ENCODE data around the gene UGT1A4. TPM values are rescaled to one million over a fixed set of nuclear protein-coding genes. Genes with fewer than 3 reads are reported as not detected.

The UGT1A4 gene
- polyA plus RNA-seq, 3 donors: not detected

DNA sequence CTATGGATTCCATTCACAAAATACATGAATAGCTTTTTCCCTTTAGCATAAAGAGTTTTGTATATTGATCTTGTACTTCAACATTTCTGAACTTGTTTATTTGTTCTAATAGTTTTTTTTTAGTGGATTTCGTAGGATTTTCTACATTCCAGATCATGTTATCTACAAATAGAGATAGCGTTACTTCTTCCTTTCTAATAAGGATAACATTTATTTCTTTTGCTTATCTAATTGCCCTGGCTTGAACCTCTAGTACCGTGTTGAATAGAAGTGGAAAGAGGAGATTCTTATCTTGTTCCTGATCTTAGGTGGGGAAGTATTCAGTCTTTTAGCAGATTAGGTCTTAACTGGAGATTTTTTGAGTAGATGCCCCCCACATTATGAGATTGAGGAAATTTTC lies 16.3 kb upstream of the UGT1A4 start:
- H3K27ac Mint-ChIP-seq: no peak overlapping the region
- H3K4me3 Mint-ChIP-seq: no peak overlapping the region
- H3K36me3 Mint-ChIP-seq: no peaks in the 10 kb centered on the region
- H3K4me3 ChIP-seq (replicated peaks in 1 of 3; ENCODE audit: low read depth in 2 of 3, low read length in 3 of 3): no peak overlapping the region
- H3K27me3 ChIP-seq (ENCODE audit: control insufficient read depth in 2 of 2, insufficient read depth in 2 of 2, low read length in 2 of 2): no peaks in the 10 kb centered on the region
- no peaks in the 10 kb centered on the region for H4K20me1 ChIP-seq (ENCODE audit: insufficient read depth, low read length)
- H3K27ac ChIP-seq (ENCODE audit: low read depth in 1 of 2, low read length in 2 of 2): no peak overlapping the region
- WGBS (ENCODE audit: insufficient coverage): no CpG with 5 or more reads among the region's 3 CpGs
- H3K9me3 Mint-ChIP-seq: peaks cover 0 to 4% (median 0%) of the 10 kb centered on the region in 7 donors
- H3K4me1 Mint-ChIP-seq: no peaks in the 10 kb centered on the region
- H3K9me3 ChIP-seq (replicated peaks in 1 of 2; ENCODE audit: control insufficient read depth in 1 of 2, insufficient read depth in 1 of 2, low read length in 2 of 2): no peaks in the 10 kb centered on the region
- no peak for DNase-seq
- H3K4me2 ChIP-seq (replicated peaks; ENCODE audit: extremely low read depth, low read length, poor library complexity, severe bottlenecking): no peak overlapping the region
- no peaks in the 10 kb centered on the region for H3K4me1 ChIP-seq (ENCODE audit: control insufficient read depth in 1 of 2, insufficient read depth in 2 of 2, low read length in 2 of 2)
- H3K9ac ChIP-seq (ENCODE audit: insufficient read depth, low read length, poor library complexity, severe bottlenecking): no peak overlapping the region
- TF ChIP-seq, protein P1, sequence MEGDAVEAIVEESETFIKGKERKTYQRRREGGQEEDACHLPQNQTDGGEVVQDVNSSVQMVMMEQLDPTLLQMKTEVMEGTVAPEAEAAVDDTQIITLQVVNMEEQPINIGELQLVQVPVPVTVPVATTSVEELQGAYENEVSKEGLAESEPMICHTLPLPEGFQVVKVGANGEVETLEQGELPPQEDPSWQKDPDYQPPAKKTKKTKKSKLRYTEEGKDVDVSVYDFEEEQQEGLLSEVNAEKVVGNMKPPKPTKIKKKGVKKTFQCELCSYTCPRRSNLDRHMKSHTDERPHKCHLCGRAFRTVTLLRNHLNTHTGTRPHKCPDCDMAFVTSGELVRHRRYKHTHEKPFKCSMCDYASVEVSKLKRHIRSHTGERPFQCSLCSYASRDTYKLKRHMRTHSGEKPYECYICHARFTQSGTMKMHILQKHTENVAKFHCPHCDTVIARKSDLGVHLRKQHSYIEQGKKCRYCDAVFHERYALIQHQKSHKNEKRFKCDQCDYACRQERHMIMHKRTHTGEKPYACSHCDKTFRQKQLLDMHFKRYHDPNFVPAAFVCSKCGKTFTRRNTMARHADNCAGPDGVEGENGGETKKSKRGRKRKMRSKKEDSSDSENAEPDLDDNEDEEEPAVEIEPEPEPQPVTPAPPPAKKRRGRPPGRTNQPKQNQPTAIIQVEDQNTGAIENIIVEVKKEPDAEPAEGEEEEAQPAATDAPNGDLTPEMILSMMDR (IDR thresholded peaks at IDR 0.05): no peak
- H3K79me2 ChIP-seq (ENCODE audit: insufficient read depth, low read length): no peaks in the 10 kb centered on the region
- peaks cover 0 to 3% (median 3%) of the 10 kb centered on the region in 3 donors for H3K27me3 Mint-ChIP-seq (ENCODE audit: low read depth in 3 of 3)
- no peaks in the 10 kb centered on the region for H3K36me3 ChIP-seq (replicated peaks in 1 of 2; ENCODE audit: control insufficient read depth in 1 of 2, insufficient read depth in 2 of 2, low read length in 2 of 2)
- no peak overlapping the region for H2AFZ ChIP-seq (ENCODE audit: insufficient read depth, low read depth, low read length, poor library complexity, severe bottlenecking)
- intact Hi-C loops (cut with micrococcal nuclease): no loop called here

DNA sequence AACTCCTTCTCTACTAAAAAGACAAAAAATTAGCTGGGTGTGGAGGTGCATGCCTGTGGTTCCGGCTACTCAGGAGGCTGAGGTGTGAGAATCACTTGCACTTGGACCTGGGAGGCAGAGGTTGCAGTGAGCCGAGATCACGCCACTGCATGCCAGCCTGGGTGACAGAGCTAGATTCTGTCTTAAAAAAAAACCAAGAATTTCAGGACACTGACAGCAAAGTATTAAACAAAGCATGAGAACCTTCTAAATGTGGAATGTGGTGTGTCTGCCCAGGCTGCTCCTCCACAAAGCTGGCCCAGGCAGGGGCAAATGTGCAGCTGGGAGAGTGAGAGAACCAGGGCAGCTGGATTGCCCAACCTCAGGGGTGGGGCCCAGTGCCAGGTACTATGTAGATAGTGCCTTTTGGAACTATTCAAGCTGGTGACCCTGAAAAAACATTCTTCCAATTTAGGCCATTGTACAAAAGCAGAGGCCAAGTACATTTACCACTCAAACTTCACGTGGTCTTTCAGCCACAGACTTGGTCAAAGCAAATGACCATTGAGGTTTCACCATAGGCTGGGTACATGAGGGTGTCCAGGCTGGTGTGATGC lies 12.5 kb upstream of the UGT1A4 start:
- H2AFZ ChIP-seq (ENCODE audit: insufficient read depth, low read depth, low read length, poor library complexity, severe bottlenecking): no peak overlapping the region
- no peaks in the 10 kb centered on the region for H4K20me1 ChIP-seq (ENCODE audit: insufficient read depth, low read length)
- Mint-ChIP-seq H3K9me3 (peaks cover 0 to 3% (median 0%) of the 10 kb centered on the region in 7 donors), H3K27me3 (ENCODE audit: low read depth in 3 of 3) (peaks cover under 1 to 4% (median 4%) of the 10 kb centered on the region in 3 donors), H3K27ac (no peak overlapping the region), H3K4me3 (no peak overlapping the region), H3K36me3 (no peaks in the 10 kb centered on the region), H3K4me1 (no peaks in the 10 kb centered on the region)
- no peaks in the 10 kb centered on the region for H3K27me3 ChIP-seq (ENCODE audit: control insufficient read depth in 2 of 2, insufficient read depth in 2 of 2, low read length in 2 of 2)
- no peaks in the 10 kb centered on the region for H3K79me2 ChIP-seq (ENCODE audit: insufficient read depth, low read length)
- H3K4me1 ChIP-seq (ENCODE audit: control insufficient read depth in 1 of 2, insufficient read depth in 2 of 2, low read length in 2 of 2): no peaks in the 10 kb centered on the region
- H3K27ac ChIP-seq (ENCODE audit: low read depth in 1 of 2, low read length in 2 of 2): no peak overlapping the region
- intact Hi-C loops (cut with micrococcal nuclease): no loop called here
- TF ChIP-seq, protein P1 (IDR thresholded peaks at IDR 0.05): no peak
- H3K4me3 ChIP-seq (replicated peaks in 1 of 3; ENCODE audit: low read depth in 2 of 3, low read length in 3 of 3): no peak overlapping the region
- no peaks in the 10 kb centered on the region for H3K9me3 ChIP-seq (replicated peaks in 1 of 2; ENCODE audit: control insufficient read depth in 1 of 2, insufficient read depth in 1 of 2, low read length in 2 of 2)
- WGBS (ENCODE audit: insufficient coverage): 0% methylated on average over 1 of the region's 4 CpGs
- DNase-seq: no peak
- H3K4me2 ChIP-seq (replicated peaks; ENCODE audit: extremely low read depth, low read length, poor library complexity, severe bottlenecking): no peak overlapping the region
- no peaks in the 10 kb centered on the region for H3K36me3 ChIP-seq (replicated peaks in 1 of 2; ENCODE audit: control insufficient read depth in 1 of 2, insufficient read depth in 2 of 2, low read length in 2 of 2)
- H3K9ac ChIP-seq (ENCODE audit: insufficient read depth, low read length, poor library complexity, severe bottlenecking): no peak overlapping the region

Data from CD14-positive monocyte (primary cell).